DOHH2 (cell line): ENCODE results near the gene GMEB2.

Experiments used
- H3F3A ChIP-seq: fragments of 200-600 bp; sonication (generic), shearing (Covaris generic); 2 replicates; pipeline ENCODE4 v1.6.0; 2016; ENCODE audit warnings: antibody characterized with exemption, mild to moderate bottlenecking; ENCODE audit not compliant: control insufficient read depth, insufficient read depth
- H3K27ac ChIP-seq: fragments of 200-600 bp; sonication (generic); 2 replicates; pipeline ENCODE4 v1.5.1; 2014; ENCODE audit warnings: low read depth, mild to moderate bottlenecking, low read length, moderate library complexity
- H3K27me3 ChIP-seq: fragments of 200-600 bp; sonication (generic); 2 replicates; pipeline ENCODE4 v1.6.1; 2014; ENCODE audit warnings: mild to moderate bottlenecking, low read length, mixed read lengths; ENCODE audit not compliant: control insufficient read depth
- H3K36me3 ChIP-seq: fragments of 200-600 bp; sonication (generic); 2 replicates; pipeline ENCODE4 v1.6.1; 2014; ENCODE audit warnings: mild to moderate bottlenecking, low read length, moderate library complexity, mixed read lengths; ENCODE audit not compliant: control insufficient read depth
- H3K4me1 ChIP-seq: fragments of 200-600 bp; sonication (generic); 2 replicates; pipeline ENCODE4 v1.6.1; 2014; ENCODE audit warnings: mild to moderate bottlenecking, low read length, mixed read lengths; ENCODE audit not compliant: control insufficient read depth
- H3K4me2 ChIP-seq: fragments of 200-600 bp; sonication (generic); 2 replicates; pipeline ENCODE4 v1.6.0; 2014; ENCODE audit warnings: mild to moderate bottlenecking, low read length, moderate library complexity
- H3K4me3 ChIP-seq: fragments of 200-600 bp; sonication (generic); 2 replicates; pipeline ENCODE4 v1.5.1; 2014; ENCODE audit warnings: mild to moderate bottlenecking, low read length, mixed read lengths
- H3K79me2 ChIP-seq: fragments of 200-600 bp; sonication (generic); 2 replicates; pipeline ENCODE4 v1.6.1; 2014; ENCODE audit warnings: mild to moderate bottlenecking, low read length, mixed read lengths; ENCODE audit not compliant: control insufficient read depth
- H3K9me2 ChIP-seq: fragments of 200-600 bp; sonication (generic); replicated peaks from 2 replicates; pipeline ENCODE4 v1.6.1; 2014; ENCODE audit warnings: mild to moderate bottlenecking, low read length, mixed read lengths; ENCODE audit not compliant: control insufficient read depth
- H3K9me3 ChIP-seq: fragments of 200-600 bp; sonication (generic); 2 replicates; pipeline ENCODE4 v1.6.1; 2014; ENCODE audit warnings: antibody characterized with exemption, low read length, mixed read lengths; ENCODE audit not compliant: control insufficient read depth, insufficient read depth
- H4K20me1 ChIP-seq: fragments of 200-600 bp; sonication (generic); 2 replicates; pipeline ENCODE4 v1.6.0; 2014; ENCODE audit warnings: low read depth, mild to moderate bottlenecking, antibody characterized with exemption, low read length, moderate library complexity; ENCODE audit not compliant: control insufficient read depth, insufficient read depth
- CTCF ChIP-seq: fragments of 200-600 bp; sonication (generic); IDR thresholded peaks from one replicate; pipeline ENCODE4 v1.5.1; 2014; ENCODE audit warnings: antibody characterized with exemption, mild to moderate bottlenecking, low read depth, low read length; ENCODE audit not compliant: poor library complexity, severe bottlenecking
- EZH2phosphoT487 ChIP-seq: fragments of 200-600 bp; sonication (generic); IDR thresholded peaks from 2 replicates; pipeline ENCODE4 v1.6.1; 2017; ENCODE audit warnings: borderline replicate concordance, mild to moderate bottlenecking, antibody characterized with exemption, low read length, moderate library complexity, mixed read lengths

The GMEB2 gene

GRCh38 chr20:63567386-63568169, 59.3 kb downstream of the GMEB2 start:
- H4K20me1 ChIP-seq = peaks cover 3% of the 10 kb centered on the region; the same call in 1 of the 2 replicates
- H3K4me2 ChIP-seq = 0 out of 2 replicates have a peak overlapping the region, but pooled peaks have one; percentile 1
- no peak overlapping the region for H3K27ac ChIP-seq

GRCh38 chr20:63567136-63567385, 59.8 kb downstream of the GMEB2 start:
- Histone ChIP-seq H3K4me2 (no peak overlapping the region), H3F3A (no peaks in the 10 kb centered on the region), H4K20me1 (peaks cover 3% of the 10 kb centered on the region; the same call in 1 of the 2 replicates), H3K9me3 (no peaks in the 10 kb centered on the region), H3K27me3 (peaks cover 24% of the 10 kb centered on the region), H3K36me3 (no peaks in the 10 kb centered on the region), H3K4me1 (peaks cover 24% of the 10 kb centered on the region), H3K4me3 (no peak overlapping the region), H3K79me2 (no peaks in the 10 kb centered on the region), H3K27ac (no peak overlapping the region), H3K9me2 (no peaks in the 10 kb centered on the region)
- no peak for TF ChIP-seq CTCF
- TF ChIP-seq EZH2phosphoT487 = no peak

More at GRCh38 chr20:63567386-63568169, 59.3 kb downstream of the GMEB2 start:
- H3K36me3 ChIP-seq = no peaks in the 10 kb centered on the region
- H3K9me3 ChIP-seq = no peaks in the 10 kb centered on the region
- H3K79me2 ChIP-seq = no peaks in the 10 kb centered on the region
- no peak overlapping the region for H3K4me3 ChIP-seq
- TF ChIP-seq EZH2phosphoT487 (no peak), CTCF (no peak)
- H3K9me2 ChIP-seq = no peaks in the 10 kb centered on the region
- no peaks in the 10 kb centered on the region for H3F3A ChIP-seq
- H3K27me3 ChIP-seq = peaks cover 24% of the 10 kb centered on the region
- H3K4me1 ChIP-seq = peaks cover 19% of the 10 kb centered on the region

- H3K27me3 ChIP-seq = peaks cover 24% of the 10 kb centered on the region
- H3K79me2 ChIP-seq = no peaks in the 10 kb centered on the region
- H3K36me3 ChIP-seq = no peaks in the 10 kb centered on the region
- no peak overlapping the region for H3K4me2 ChIP-seq
- no peaks in the 10 kb centered on the region for H3F3A ChIP-seq
- no peaks in the 10 kb centered on the region for H3K9me3 ChIP-seq
- H3K4me3 ChIP-seq = no peak overlapping the region
- peaks cover 3% of the 10 kb centered on the region; the same call in 1 of the 2 replicates for H4K20me1 ChIP-seq
- H3K4me1 ChIP-seq = peaks cover 24% of the 10 kb centered on the region
- TF ChIP-seq CTCF (no peak), EZH2phosphoT487 (no peak)
- no peaks in the 10 kb centered on the region for H3K9me2 ChIP-seq
- H3K27ac ChIP-seq = no peak overlapping the region
These were observed 60.3 kb downstream of the GMEB2 start for GRCh38 chr20:63566395-63567135.
